HG03280 (cell line): ENCODE data around the gene CFAP299.
"Not testable (repeated sequence)": the region's sequence is repeated elsewhere in the genome, so short reads cannot be mapped to it uniquely, and the experiment has no call there.

Experiments
- ATAC-seq: cut with Tn5 transposase; IDR thresholded peaks from one replicate; pipeline ENCODE4 v1.9.1; 2021; ENCODE audit warnings: mild to moderate bottlenecking, moderate library complexity; ENCODE audit not compliant: unreplicated experiment

The CFAP299 gene

DNA sequence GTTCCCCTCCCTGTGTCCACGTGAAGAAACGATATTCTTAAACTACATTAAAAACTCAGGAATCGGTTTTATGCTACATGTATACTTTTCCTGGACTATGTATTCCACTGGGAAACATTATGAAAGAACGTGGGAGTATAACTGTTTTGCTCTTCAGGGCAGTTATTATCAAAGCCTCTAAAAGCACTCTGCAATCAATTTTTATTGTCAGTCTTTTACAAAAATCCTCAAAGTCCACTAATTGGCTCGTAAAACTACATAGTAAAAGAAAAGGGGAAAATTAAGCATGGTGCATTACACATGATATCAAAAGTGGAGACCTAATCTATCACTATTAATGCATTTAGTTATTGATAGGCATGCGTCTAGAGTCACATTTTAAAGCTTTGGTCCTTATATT lies 11.4 kb upstream of the CFAP299 start:
- ATAC-seq, result no peak

DNA sequence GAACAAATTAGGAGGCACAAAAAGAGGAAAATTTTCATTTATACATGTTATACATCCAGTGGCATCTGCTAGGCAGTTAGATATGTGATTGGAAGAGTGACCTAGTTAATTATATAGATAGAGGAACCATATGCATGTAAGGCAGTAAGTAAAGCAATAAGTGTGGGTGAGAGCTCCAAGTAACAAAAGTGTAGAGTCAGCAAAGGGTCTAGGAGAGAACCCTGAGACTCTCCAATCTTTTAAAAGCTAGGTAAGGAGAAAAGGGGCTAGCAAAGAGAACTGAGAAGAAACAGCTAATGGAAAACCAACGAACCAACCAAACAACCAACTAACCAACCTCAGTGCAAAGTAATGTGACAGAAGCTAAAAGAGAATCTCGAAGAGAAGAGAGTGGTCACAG lies 3.8 kb upstream of the CFAP299 start:
- no peak for ATAC-seq

DNA sequence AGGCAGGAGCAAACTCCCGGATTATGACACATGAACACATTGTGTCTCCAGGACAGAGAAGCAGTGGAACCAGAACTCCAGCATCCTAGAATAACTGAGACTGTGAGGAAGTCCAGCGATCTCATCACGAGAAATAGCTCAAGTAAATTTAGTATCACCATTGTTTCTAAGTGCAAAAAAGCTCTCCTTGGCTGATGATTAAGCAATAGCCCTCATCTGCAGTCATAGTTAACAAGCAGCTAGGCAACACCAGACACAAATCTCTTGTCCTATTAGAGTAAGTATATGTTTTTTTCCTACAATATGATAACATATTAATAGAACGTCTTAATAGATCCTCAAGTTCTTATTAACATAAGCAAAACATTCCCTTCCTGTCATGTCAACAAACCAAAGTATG lies 2.4 kb upstream of the CFAP299 start:
- no peak for ATAC-seq

DNA sequence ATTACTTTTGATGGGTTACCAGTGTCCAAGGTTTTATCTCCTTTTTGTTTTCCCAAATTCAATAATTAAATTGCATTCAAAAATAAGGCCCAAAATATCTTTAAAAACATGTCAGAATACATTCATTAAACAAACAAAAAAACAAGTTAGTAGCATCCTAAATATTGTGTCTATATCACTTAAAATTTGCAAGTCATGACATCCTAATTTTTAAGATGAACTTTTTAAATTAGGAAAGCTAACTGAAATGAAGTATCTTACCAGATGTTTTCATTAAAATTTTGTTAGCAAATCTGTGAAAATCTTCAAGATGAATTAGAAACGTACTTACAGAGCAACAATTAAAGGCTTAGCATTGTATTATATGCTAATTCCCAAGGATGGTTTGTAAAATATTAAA lies 962 bp upstream of the CFAP299 start:
- ATAC-seq, result no peak

DNA sequence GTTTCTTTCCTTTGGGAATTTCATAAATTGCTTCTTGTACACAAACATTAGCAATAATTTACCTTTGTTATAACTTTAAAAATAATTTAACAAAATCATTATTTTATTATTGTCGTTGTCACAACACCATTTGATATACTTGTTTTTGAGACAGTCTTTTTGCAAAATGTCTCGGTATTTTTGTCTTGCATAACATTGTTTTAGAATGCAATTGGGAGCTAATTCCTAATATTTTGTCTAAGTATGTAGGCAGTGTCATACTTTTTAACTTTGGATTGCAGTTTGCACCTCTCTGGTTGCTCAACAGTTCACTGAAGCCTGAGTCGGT lies 340 bp upstream of the CFAP299 start:
- no peak for ATAC-seq

DNA sequence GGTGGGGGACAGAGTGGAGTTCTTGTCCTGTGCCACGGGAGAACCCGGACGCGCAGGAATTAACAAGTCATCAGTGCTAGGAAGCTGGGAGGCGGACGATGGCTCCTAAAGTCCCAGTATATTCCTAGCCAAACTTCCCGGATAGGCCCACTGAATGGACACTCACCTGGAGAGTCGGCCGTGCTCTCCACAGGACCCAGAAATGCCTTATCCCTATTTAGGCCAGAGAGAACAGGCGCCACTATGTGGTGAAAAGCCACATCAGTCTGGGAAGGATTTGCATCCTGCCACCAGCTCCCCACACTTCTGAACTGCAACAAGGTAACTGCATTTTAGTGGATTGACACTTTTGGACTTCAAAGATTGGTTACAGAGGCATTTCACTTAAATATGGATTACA lies 1.1 kb downstream of the CFAP299 start:
- no peak for ATAC-seq

DNA sequence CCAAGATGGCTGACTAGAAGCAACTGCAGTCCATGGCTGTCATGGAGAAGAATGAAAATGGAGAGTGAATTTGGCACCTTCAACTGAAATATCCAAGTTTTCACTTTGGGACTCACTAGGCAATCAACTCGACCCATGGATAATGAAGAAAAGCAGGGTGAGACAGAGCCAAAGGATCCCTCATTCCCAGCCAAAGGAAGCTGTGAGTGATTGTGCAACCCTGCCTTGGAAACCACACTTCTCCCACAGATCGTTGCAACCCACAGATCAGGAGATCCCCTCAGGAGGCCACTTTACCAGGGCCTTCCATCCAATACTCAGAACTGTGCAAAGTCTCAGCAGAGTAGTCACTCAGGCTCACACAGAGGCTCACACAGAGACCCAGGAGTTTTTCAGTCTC lies 4.5 kb downstream of the CFAP299 start:
- no peak for ATAC-seq

DNA sequence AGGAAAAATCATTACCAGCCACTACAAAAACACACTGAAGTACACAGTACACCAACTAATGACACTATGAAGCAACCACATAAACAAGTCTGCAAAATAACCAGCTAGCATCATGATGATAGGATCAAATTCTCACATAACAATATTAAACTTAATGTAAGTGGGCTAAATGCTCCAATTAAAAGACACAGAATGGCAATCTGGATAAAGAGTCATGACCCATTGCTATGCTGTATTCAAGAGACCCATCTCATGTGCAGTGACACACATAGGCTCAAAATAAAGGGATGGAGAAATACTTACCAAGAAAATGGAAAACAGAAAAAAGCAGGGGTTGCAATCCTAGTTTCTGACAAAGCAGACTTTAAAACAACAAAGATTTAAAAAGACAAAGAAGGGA lies 7.2 kb downstream of the CFAP299 start:
- not testable (repeated sequence) for ATAC-seq

DNA sequence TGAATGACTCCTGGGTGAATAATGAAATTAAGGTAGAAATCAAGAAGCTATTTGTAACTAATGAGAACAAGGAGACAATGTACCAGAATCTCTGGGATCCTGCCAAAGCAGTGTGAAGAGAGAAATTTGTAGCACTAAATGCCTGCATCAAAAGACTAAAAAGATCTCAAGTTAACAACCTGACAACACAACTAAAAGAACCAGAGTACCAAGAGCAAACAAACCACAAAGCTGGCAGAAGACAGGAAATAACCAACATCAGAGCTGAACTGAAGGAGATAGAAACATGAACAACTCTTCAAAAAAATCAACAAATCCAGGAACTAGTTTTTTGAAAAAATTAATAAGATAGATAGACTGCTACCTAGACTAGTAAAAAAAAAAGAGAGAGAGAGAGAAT lies 8.4 kb downstream of the CFAP299 start:
- ATAC-seq, result no peak

DNA sequence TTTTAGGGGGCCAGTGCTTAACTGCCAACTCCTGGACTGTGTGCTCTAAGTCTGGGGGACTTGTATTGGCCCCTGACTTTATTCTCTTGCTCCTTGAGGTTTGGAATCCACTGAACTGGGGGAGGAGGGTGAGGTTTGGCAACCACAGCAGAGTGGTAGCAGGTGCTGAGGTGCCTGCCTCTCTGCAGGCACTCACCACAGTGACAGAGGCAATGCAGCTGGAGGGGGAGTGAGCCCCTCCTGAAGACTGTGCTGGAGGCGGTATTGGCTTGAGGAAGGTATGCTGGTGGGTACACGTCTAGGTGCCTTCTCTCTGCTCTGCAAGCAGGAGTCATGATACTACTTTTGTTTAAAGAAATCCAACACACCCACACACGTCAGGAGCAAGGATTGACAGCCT lies 24.6 kb downstream of the CFAP299 start:
- no peak for ATAC-seq

DNA sequence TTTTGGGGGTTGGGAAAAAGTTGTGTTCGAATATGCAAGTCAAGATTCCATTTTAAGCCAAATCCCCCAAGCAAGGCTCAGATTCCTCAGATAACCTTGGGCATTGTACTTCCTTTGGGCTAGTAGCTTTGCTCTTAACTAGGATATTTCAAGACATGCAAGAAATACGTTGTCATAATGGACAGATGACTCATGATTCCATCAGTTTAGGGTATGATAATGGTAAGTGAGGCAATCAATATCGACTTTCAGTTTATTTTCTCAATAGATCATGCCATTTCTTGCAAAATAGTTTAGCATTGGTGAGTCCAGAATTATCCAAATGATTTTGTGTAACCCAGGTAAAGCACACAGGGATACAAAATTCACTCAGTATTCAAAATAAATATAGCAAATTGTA lies 25.4 kb downstream of the CFAP299 start:
- no peak for ATAC-seq

DNA sequence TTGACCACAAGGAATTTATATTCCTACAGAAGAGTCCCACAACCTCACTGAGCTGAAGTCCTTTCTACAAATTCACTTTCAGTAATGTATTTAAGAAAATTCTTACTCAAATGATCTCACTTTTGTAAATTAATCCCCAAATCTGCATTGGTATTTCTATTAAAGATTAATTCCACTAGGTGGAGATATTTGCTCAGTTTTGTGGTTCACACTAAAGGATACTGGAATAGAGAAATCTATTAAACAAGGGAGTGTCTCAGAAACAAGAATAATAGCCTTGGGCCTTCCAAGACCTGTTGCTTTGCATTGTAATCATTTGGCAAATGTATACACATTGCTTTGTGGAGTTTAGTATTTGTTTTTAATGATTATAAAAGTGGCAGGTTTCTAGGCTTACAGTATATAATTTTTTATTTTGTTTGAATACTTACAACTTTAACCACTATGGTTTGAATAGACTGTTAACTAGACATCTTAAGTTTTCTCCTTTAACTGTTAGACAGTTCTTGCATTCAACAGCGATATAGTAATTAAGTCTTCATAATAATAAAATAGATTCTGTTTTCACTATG lies 25.9 kb downstream of the CFAP299 start:
- ATAC-seq, result no peak

DNA sequence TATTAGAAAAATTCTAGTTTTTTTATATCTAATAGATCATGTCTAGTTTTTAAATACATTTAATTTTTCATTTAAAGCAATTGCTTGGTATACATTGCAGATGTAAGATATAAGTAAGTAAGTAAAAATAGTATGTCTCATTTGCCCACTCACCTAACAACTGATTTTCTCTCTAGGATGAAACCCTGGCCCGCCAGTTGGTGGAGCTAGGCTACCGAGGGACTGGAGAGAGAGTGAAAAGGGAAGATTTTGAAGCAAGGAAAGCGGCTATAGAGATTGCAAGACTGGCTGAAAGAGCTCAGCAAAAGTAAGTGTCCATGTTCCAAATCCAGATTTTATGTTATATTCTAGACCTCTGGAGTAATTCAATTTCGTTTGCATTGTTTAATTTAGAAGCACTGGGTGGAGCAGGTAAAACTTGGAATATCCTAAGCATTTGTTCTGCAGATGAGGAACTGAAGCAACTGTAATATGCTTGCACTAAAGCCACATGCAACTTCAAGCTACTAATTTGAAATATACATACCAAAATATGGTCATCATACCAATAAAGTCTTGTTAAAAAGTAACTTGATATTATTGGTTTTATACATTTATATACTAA lies 27.1 kb downstream of the CFAP299 start:
- ATAC-seq, result no peak

DNA sequence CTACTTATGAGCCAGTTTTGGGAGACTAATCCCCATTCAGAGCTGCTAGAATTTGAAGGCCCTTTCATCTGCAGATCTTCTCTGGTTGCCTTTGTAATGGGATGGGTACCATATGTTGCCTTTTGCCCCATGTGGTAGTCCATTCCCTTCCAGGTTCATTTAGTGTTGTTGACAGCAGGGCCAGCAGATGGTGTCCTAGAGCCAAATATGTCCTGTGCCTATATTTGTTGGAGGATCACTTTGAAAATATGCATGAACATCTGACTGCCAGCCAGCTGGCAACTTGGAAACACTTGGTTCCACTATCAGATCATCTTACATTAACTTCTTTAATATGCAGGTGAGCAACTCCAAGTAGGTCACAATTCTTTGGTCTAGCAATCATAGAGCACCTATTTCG lies 30.4 kb downstream of the CFAP299 start:
- ATAC-seq, result peak; percentile 80

DNA sequence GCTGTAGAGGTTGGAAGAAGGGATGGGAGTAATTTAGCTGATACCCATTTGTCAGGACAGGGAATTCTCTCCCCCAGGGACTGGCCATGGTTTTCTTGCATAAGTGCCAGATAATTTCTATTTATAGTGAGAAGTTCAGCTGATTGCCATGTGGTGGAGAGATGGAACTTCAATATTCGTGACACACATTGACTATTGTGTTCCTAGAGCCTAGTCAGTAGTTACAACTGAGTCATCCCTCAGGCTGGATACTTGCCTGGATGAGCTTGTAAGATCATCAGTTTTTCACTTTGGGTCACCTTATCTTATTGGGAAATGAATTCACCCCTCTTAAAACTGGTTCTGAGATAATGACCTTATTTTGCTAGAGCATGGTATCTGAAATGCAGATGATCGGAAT lies 32.2 kb downstream of the CFAP299 start:
- ATAC-seq, result no peak

DNA sequence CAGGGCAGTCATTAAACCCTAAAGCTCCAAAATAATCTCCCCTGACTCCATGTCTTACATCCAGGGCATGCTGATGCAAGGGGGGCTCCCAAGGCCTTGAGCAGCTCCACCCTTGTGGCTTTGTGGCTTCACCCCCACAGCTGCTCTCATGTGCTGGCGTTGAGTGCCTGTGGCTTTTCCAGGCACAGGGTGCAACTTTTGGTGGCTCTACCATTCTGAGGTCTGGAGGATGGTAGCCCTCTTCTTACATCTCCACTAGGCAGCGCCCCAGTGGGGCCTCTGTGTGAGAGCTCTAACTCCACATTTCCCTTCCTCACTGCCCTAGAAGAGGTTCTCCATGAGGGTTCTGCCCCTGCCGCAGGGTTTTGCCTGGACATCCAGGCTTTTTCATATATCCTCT lies 35.1 kb downstream of the CFAP299 start:
- ATAC-seq, result no peak

DNA sequence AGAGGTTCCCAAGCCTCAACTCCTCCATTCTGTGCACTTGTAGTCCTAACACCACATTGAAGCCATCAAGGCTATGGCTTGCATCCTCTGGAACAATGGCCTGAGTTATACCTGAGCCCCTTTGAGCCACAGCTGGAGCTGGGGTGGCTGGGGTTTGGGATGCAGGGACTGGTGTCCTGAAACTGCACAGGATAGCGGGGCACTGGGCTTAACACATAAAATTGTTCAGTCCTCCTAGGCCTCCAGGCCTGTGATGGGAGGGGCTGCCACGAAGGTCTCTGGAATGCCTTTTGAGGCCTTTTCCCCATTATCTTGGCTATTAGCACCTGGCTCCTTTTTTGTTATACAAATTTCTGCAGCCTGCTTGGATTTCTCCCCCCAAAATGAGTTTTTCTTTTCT lies 35.5 kb downstream of the CFAP299 start:
- ATAC-seq, result no peak

DNA sequence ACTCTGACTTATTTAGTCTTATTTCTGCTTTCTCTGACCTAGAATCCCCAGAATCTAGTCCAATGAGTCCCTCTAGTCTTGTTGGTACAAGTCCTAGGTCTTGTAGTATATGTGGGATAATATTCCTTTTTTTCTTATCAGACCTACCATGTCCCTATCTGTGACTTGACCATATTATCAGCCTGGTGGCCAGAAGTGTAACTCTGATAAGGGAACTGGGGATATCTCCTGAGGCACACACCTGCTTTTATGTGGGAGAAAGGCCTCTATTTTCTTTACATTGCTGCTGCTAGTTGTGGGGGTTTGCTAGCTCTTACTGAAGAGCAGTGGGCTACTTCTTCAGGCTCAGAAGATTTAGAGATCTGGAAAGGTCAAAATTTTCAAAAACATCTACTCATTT lies 38.6 kb downstream of the CFAP299 start:
- no peak for ATAC-seq

DNA sequence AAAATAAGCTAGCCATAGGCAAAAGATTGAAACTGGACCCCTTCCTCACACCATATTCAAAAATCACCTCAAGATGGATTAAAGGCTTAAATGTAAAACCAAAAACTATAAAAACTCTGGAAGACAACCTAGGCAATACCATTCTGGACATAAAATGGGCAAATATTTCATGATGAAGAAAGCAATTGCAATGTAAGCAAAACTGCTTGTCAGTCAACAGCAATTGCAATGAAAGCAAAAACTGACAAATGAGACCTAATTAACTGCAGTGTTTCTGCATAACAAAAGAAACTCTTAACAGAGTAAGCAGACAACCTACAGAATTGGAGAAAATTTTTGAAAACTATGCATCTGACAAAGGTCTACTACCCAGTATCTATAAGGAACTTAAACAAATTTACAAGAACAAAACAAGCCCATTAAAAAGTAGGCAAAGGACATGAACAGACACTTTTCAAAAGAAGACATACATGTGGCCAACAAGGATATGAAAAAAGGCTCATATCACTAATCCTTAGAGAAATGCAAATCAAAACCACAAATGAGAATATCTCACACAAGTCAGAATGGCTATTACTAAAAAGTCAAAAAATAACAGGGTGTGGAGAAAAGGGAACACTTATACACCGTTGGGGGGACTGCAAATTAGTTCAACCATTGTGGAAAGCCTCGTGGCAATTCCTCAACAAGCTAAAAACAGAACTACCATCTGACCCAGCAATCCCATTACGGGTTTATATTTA lies 46.7 kb downstream of the CFAP299 start:
- no peak for ATAC-seq

DNA sequence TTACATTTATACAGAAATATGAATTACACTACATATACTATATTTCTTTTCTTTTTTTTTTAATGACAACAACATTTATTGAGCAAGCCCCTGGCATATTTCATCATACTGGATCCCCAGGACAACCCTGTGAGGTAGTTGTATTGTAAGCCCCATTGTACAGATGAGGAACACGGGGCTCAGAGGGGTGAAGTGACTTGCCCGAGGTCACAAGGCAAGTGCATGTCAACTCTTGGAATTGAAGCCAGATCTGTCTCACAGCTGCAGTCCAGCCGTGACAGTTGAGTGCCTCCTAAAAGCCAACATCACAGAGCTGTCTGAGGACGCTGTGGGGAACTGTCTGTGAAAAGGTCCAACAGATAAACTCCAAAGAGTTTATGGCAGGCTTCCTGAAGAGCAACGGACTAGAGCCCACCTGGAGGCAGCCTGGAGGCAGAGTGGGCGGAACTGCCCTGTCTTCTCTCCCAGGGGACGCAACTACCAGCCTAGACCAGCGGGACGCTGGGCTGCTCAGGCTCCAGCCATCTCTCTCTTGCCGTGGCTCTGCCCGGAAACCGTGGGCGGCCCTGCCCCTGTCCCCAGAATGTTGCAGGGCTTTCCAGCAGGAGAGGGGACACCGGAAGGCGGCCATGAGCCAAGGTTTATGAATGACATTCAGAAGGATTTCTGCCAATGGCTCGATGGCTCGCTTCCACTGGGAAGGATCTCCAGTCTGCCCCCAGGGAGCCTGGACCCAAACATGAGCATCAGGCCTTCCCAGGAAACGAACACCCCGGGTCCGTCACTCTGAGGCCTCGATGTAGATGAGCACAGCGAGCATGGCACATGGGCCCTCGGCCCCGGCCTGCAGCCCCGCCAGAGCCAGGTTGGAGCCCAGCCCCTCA lies 50.1 kb downstream of the CFAP299 start:
- ATAC-seq, result no peak

DNA sequence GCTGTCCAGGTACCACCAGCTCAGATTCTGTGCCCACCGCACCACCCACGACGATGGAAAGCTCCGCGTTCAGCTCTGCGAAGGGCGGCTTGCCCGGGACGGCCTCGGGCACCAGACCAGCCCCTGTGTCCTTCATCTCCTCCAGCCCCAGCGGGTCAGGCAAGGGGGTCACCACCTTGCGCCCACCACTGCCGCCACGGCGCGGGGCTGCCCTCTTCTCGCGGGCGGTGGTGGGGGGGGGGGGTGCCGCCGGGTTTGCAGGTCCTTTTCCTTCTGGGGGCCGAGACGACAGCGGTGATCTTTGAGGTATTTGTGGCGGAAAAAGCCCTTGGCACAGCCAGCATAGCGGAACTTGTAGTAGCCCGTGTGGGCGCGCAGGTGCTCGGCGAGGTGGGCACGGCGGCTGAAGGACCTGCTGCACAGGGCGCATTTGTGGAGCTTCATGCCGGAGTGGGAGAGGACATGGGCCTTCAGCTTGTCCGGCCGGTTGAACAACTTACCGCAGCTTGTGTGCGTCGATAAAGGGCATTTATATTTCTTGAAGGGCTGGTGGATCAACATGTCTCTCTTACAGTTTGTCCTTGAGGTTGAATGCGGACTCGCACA lies 50.9 kb downstream of the CFAP299 start:
- no peak for ATAC-seq
